K562 (cell line): ENCODE data around the gene PEX19. TPM values are rescaled to one million over a fixed set of nuclear protein-coding genes. Genes with fewer than 3 reads are reported as not detected.

Experiments
- BHLHE40 ChIP-seq: IDR thresholded peaks from 2 replicates; pipeline ENCODE4 v1.6.1; 2011; ENCODE audit warnings: low read length, improper control_type of control experiment
- CBFA2T3 ChIP-seq: fragments of 450-650 bp; IDR thresholded peaks from 2 replicates; pipeline ENCODE4 v1.6.1; 2017
- FOXK2 ChIP-seq, 2 experiments: fragments of 450-650 bp; IDR thresholded peaks in 1 of 2; conservative IDR thresholded peaks in 1 of 2; 2 replicates each; pipeline ENCODE4 v1.6.1; 2016; ENCODE audit warnings: low read depth in 2 of 2, mild to moderate bottlenecking in 1 of 2
- HIVEP1 ChIP-seq: fragments of 250-450 bp; sonication (Bioruptor Pico); IDR thresholded peaks from 2 replicates; pipeline ENCODE4 v1.4.0; 2020; ENCODE audit warnings: mild to moderate bottlenecking
- HMGN3 ChIP-seq: IDR thresholded peaks from 2 replicates; pipeline ENCODE4 v1.6.1; 2011; ENCODE audit warnings: borderline replicate concordance, low read depth, mild to moderate bottlenecking, mixed read lengths, low read length; ENCODE audit not compliant: insufficient read length; ENCODE audit errors: extremely low read depth
- JUN ChIP-seq, 2 experiments: sonication (generic) in 1 of 2; formaldehyde crosslinking in 1 of 2; IDR thresholded peaks; 2 replicates each; pipeline versions ENCODE4 v1.6.1 to v1.8.0; 2012 to 2022; ENCODE audit warnings: borderline replicate concordance in 2 of 2, mild to moderate bottlenecking in 2 of 2, improper control_type of control experiment in 1 of 2, low read depth in 1 of 2, low read length in 1 of 2, missing genetic modification reagents in 1 of 2
- JUNB ChIP-seq: fragments of 450-650 bp; formaldehyde crosslinking; conservative IDR thresholded peaks from 2 replicates; pipeline ENCODE4 v1.4.0; 2020; ENCODE audit warnings: mild to moderate bottlenecking
- KLF1 ChIP-seq: fragments of 450-650 bp; IDR thresholded peaks from 2 replicates; pipeline ENCODE4 v1.6.1; 2016; ENCODE audit warnings: missing genetic modification characterization, missing compliant biosample characterization
- NCOA4 ChIP-seq: fragments of 450-650 bp; IDR thresholded peaks from 2 replicates; pipeline ENCODE4 v1.6.1; 2018; ENCODE audit warnings: mild to moderate bottlenecking; ENCODE audit not compliant: partially characterized antibody
- NCOA6 ChIP-seq: fragments of 450-650 bp; IDR thresholded peaks from 2 replicates; pipeline ENCODE4 v1.6.1; 2017; ENCODE audit warnings: mild to moderate bottlenecking
- NEUROD1 ChIP-seq: fragments of 150-350 bp; IDR thresholded peaks from 2 replicates; pipeline ENCODE4 v1.6.1; 2014; ENCODE audit warnings: borderline replicate concordance, low read length, low read depth; ENCODE audit not compliant: partially characterized antibody
- POLR2G ChIP-seq: fragments of 200-400 bp; formaldehyde crosslinking; IDR thresholded peaks from 2 replicates; pipeline ENCODE4 v1.6.1; 2017; ENCODE audit warnings: low read depth, mild to moderate bottlenecking, antibody characterized with exemption, low read length, moderate library complexity
- RUNX1 ChIP-seq: sonication (generic); IDR thresholded peaks from 2 replicates; pipeline ENCODE4 v1.6.1; 2016; ENCODE audit warnings: antibody characterized with exemption, low read depth
- SAFB ChIP-seq: fragments of 200-400 bp; formaldehyde crosslinking; IDR thresholded peaks from 2 replicates; pipeline ENCODE4 v1.6.1; 2017; ENCODE audit warnings: low read depth, low read length, borderline replicate concordance
- SIRT6 ChIP-seq: IDR thresholded peaks from one replicate; pipeline ENCODE4 v1.6.1; 2012; ENCODE audit warnings: low read depth, mild to moderate bottlenecking, control low read depth, inconsistent platforms, low read length, moderate library complexity
- SRSF1 ChIP-seq: fragments of 200-400 bp; formaldehyde crosslinking; IDR thresholded peaks from 2 replicates; pipeline ENCODE4 v1.6.1; 2017; ENCODE audit warnings: mild to moderate bottlenecking, low read depth, low read length, moderate library complexity
- ZNF384 ChIP-seq: IDR thresholded peaks from 2 replicates; pipeline ENCODE4 v1.6.1; 2012; ENCODE audit warnings: low read depth, low read length, improper control_type of control experiment
- ZNF561 ChIP-seq: fragments of 450-650 bp; formaldehyde crosslinking; conservative IDR thresholded peaks from 2 replicates; pipeline ENCODE4 v1.4.0; 2020; ENCODE audit warnings: mild to moderate bottlenecking, moderate library complexity
- ZNF57 ChIP-seq: fragments of 450-650 bp; formaldehyde crosslinking; IDR thresholded peaks from 2 replicates; pipeline ENCODE4 v1.4.0; 2020; ENCODE audit warnings: mild to moderate bottlenecking, moderate library complexity
- ZNF764 ChIP-seq: fragments of 250-450 bp; sonication (Bioruptor Pico); IDR thresholded peaks from 2 replicates; pipeline ENCODE4 v1.4.0; 2020; ENCODE audit warnings: low read depth, mild to moderate bottlenecking, moderate library complexity
- polyA plus RNA-seq, 8 experiments: library from polyadenylated mRNA; depleted of rRNA in 4 of 8; stranded (reverse) in 5 of 8; unstranded in 3 of 8; fragments of >200 nt; fragmentation: Nextera tagmentation in 2 of 8; fragmentation: Illumina TruSeq in 1 of 8; extraction: Ambion mirVana in 2 of 8; extraction: Trizol in 1 of 8; gene quantifications; 2 replicates each; pipeline versions ENCODE4 v1.2.1 to v1.2.3, GENCODE V29; 2011 to 2014; ENCODE audit warnings: inconsistent platforms in 1 of 8, missing spikeins in 1 of 8
- total RNA-seq, 7 experiments: library from RNA; depleted of rRNA in 6 of 7; stranded (reverse); fragments of >200 nt in 6 of 7; fragmentation: Illumina TruSeq in 2 of 7; extraction: Trizol in 2 of 7; gene quantifications; 2 replicates each; pipeline versions ENCODE4 v1.2.1 to v1.2.3, GENCODE V29; 2011 to 2021; ENCODE audit warnings: low replicate concordance in 1 of 7
- TF ChIP-seq, protein P1 (sequence below): IDR thresholded peaks from 2 replicates; pipeline ENCODE4 v1.6.1; 2014; ENCODE audit warnings: antibody characterized with exemption
- TF ChIP-seq, protein P2 (sequence below): sonication (generic); formaldehyde crosslinking; IDR thresholded peaks from 2 replicates; pipeline ENCODE4 v1.8.1; 2022; ENCODE audit warnings: missing genetic modification reagents
- TF ChIP-seq, protein P3 (sequence below): sonication (generic); IDR thresholded peaks from 2 replicates; pipeline ENCODE4 v1.6.1; 2016
- TF ChIP-seq, protein P4 (sequence below): fragments of 450-650 bp; IDR thresholded peaks from 2 replicates; pipeline ENCODE4 v1.6.1; 2016; ENCODE audit warnings: mild to moderate bottlenecking

The PEX19 gene
- total and polyA plus RNA-seq, 9 of the 15 experiments (the other 6 are each of a cell fraction or from before 2014, with no cell fraction given) = 32.5 to 103 (median 59.8) TPM

DNA sequence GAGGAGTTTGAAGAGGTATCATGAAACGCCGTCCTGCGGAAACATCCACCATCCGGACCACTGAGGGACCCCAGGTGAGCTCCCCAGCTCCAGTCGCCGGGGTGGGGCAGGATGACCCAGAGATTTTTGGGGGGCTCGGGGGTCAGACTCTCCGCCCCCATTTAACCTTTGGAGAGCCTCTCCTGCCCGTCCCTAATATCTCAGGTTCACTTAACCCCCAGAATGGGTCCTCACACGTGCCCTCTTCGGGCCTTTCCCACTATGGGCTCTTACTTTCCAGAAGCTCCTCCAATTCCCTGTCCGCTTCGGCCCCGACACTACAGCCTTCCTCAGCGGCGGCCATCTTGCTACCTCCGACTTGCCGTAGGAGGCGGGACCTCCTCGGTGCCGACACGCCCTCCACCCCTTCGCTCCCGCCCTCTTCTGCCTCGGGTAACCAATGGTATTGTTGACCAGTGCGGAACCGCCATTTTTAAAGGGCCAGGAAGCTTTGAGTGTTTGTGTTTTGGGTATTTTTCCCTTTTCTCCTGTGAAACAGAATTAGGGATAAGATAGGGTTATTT, at the start of gene PEX19 (continued):
- TF ChIP-seq NEUROD1 = peak; percentile 70
- no peak for TF ChIP-seq SAFB
- no peak for TF ChIP-seq NCOA6
- TF ChIP-seq SRSF1 = no peak
- no peak; the same call in 1 of the 2 replicates for TF ChIP-seq KLF1 (tag)
- no peak for TF ChIP-seq ZNF384
- TF ChIP-seq RUNX1 = no peak
- no peak for TF ChIP-seq JUN (IDR thresholded peaks at IDR 0.05; ENCODE audit: borderline replicate concordance, low read depth, low read length)
- no peak for TF ChIP-seq JUN (CRISPR knock-in tag; IDR thresholded peaks at IDR 0.05; ENCODE audit: borderline replicate concordance)
- no peak for TF ChIP-seq ZNF764 (CRISPR knock-in tag)
- no peak for TF ChIP-seq BHLHE40
- TF ChIP-seq NCOA4 = no peak
- no peak for TF ChIP-seq JUNB (CRISPR knock-in tag)
- no peak for TF ChIP-seq HIVEP1 (CRISPR knock-in tag)
- TF ChIP-seq ZNF561 (CRISPR knock-in tag) = no peak
- no peak for TF ChIP-seq ZNF57
- TF ChIP-seq POLR2G = peak; percentile 84
- TF ChIP-seq HMGN3 = no peak
- TF ChIP-seq, protein P1, sequence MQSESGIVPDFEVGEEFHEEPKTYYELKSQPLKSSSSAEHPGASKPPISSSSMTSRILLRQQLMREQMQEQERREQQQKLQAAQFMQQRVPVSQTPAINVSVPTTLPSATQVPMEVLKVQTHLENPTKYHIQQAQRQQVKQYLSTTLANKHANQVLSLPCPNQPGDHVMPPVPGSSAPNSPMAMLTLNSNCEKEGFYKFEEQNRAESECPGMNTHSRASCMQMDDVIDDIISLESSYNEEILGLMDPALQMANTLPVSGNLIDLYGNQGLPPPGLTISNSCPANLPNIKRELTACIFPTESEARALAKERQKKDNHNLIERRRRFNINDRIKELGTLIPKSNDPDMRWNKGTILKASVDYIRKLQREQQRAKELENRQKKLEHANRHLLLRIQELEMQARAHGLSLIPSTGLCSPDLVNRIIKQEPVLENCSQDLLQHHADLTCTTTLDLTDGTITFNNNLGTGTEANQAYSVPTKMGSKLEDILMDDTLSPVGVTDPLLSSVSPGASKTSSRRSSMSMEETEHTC = no peak
- no peak for TF ChIP-seq SIRT6
- TF ChIP-seq FOXK2 (conservative IDR thresholded peaks at IDR 0.05 in 1 of 2, IDR thresholded peaks at IDR 0.05 in 1 of 2; ENCODE audit: low read depth in 2 of 2) = peak; percentile 65 to 68; a peak in 2 of 4 replicates
- no peak for TF ChIP-seq CBFA2T3
- TF ChIP-seq, protein P2, sequence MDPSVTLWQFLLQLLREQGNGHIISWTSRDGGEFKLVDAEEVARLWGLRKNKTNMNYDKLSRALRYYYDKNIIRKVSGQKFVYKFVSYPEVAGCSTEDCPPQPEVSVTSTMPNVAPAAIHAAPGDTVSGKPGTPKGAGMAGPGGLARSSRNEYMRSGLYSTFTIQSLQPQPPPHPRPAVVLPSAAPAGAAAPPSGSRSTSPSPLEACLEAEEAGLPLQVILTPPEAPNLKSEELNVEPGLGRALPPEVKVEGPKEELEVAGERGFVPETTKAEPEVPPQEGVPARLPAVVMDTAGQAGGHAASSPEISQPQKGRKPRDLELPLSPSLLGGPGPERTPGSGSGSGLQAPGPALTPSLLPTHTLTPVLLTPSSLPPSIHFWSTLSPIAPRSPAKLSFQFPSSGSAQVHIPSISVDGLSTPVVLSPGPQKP (CRISPR knock-in tag) = no peak
- TF ChIP-seq, protein P3, sequence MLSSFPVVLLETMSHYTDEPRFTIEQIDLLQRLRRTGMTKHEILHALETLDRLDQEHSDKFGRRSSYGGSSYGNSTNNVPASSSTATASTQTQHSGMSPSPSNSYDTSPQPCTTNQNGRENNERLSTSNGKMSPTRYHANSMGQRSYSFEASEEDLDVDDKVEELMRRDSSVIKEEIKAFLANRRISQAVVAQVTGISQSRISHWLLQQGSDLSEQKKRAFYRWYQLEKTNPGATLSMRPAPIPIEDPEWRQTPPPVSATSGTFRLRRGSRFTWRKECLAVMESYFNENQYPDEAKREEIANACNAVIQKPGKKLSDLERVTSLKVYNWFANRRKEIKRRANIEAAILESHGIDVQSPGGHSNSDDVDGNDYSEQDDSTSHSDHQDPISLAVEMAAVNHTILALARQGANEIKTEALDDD = peak; percentile 3; the same call in 1 of the 2 replicates
- TF ChIP-seq, protein P4, sequence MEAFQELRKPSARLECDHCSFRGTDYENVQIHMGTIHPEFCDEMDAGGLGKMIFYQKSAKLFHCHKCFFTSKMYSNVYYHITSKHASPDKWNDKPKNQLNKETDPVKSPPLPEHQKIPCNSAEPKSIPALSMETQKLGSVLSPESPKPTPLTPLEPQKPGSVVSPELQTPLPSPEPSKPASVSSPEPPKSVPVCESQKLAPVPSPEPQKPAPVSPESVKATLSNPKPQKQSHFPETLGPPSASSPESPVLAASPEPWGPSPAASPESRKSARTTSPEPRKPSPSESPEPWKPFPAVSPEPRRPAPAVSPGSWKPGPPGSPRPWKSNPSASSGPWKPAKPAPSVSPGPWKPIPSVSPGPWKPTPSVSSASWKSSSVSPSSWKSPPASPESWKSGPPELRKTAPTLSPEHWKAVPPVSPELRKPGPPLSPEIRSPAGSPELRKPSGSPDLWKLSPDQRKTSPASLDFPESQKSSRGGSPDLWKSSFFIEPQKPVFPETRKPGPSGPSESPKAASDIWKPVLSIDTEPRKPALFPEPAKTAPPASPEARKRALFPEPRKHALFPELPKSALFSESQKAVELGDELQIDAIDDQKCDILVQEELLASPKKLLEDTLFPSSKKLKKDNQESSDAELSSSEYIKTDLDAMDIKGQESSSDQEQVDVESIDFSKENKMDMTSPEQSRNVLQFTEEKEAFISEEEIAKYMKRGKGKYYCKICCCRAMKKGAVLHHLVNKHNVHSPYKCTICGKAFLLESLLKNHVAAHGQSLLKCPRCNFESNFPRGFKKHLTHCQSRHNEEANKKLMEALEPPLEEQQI = no peak
